GM19452 (cell line): ENCODE data around the gene ZSWIM6.

Experiments used
- ATAC-seq: cut with Tn5 transposase; IDR thresholded peaks from one replicate; pipeline ENCODE4 v1.9.1; 2021; ENCODE audit not compliant: unreplicated experiment

ZSWIM6 gene

GRCh38 chr5:61586096-61587084 lies 254.3 kb downstream of the ZSWIM6 start:
- no peak for ATAC-seq

GRCh38 chr5:61587125-61587524 lies 255.1 kb downstream of the ZSWIM6 start:
- ATAC-seq, result no peak

DNA sequence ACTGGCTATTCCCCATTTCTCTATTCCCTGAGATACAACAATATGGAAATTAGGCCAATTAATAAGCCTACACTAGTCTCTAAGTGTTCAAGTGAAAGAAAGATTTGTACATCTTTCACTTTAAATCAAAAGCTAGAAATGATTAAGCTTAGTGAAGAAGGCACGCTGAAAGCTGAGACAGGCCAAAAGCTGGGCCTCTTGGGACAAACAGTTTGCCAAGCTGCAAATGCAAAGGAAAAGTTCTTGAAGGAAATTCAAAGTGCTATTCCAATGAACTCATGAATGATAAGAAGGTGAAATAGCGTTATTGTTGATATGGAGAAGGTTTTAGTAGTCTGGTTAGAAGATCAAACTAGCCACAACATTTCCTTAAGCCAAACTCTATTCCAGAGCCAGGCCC lies 256.2 kb downstream of the ZSWIM6 start:
- no peak for ATAC-seq

GRCh38 chr5:61589946-61590345 lies 257.9 kb downstream of the ZSWIM6 start:
- ATAC-seq, result no peak

- no peak for ATAC-seq
These were observed 258.4 kb downstream of the ZSWIM6 start for GRCh38 chr5:61590473-61590872.

DNA sequence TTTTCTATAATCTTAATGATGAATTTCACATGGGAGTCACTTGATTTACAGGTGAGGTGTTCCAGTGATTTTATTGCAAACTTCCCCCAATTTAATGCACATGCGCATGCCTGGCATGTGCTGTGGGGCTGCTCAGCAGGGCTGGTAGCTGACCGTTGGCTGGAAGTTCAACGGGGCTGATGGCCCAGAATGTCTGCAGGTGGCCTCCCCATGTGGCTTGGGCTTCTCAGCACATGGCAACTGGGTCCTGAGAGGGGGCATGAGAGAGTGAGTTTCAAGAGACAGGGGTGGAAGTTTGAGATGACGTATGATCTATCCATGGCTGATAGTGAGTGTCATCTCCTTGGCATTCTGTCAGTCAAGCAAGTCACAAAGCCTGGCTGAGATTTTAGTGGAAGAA lies 259.8 kb downstream of the ZSWIM6 start:
- ATAC-seq, result no peak

DNA sequence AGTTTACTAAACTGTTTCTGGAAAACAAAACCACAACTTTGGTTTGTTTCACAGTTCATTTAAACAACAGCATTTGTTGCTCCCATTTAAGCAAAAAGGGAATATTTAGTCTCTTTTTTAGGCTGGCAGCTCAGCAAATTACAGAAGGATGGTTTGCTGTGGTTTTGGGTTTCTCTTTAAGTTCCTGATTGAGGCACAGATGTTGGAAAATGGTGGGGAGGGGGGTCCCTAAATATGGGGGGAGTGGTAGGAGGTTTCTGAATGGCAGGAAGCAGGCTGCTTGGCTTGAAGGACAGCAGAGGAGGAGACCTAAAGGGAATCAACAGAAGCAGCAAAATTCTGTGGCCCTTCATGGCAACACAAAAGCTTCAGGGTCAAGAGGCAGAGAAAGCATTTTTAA lies 263.4 kb downstream of the ZSWIM6 start:
- no peak for ATAC-seq
